Caco-2 (cell line): Measurements from ENCODE around the gene IRAK3. TPM values are rescaled to one million over a fixed set of nuclear protein-coding genes. Genes with fewer than 3 reads are reported as not detected.

Source experiments
- BruUV-seq: library from RNA; stranded (reverse); fragments of 400-500 nt; replicated peaks from 2 replicates; lab custom pipeline; 2021; lab: Mats Ljungman, UMichigan
- CTCF ChIA-PET: fragments of 300-600 bp; sonication (Branson Sonifier 250); formaldehyde crosslinking; loops from one replicate; lab custom pipeline; 2022; ENCODE audit warnings: antibody characterized with exemption; lab: Charles Lee
- POLR2A ChIA-PET: fragments of 300-600 bp; sonication (Branson Sonifier 250); formaldehyde crosslinking; loops from one replicate; lab custom pipeline; 2022; ENCODE audit warnings: antibody characterized with exemption; lab: Charles Lee
- DNase-seq, 2 experiments: peaks; one replicate each; pipeline versions ENCODE4 v3.0.0 to v3.0.0-alpha.2; 2020 to 2022
- H3K27me3 ChIP-seq: replicated peaks from 2 replicates; pipeline ENCODE4 v1.6.0; 2011; ENCODE audit warnings: low read length; ENCODE audit not compliant: control insufficient read depth, insufficient read depth
- H3K36me3 ChIP-seq: 2 replicates; pipeline ENCODE4 v1.5.1; 2011; ENCODE audit warnings: low read length; ENCODE audit not compliant: control insufficient read depth, insufficient read depth
- H3K4me1 ChIP-seq: fragments of 250-450 bp; sonication (Bioruptor Pico); 2 replicates; pipeline ENCODE4 v1.5.1; 2020; ENCODE audit warnings: mild to moderate bottlenecking
- H3K4me3 ChIP-seq: 2 replicates; pipeline ENCODE4 v1.5.1; 2011; ENCODE audit warnings: low read depth, mild to moderate bottlenecking, control low read depth, low read length
- H3K9me3 ChIP-seq: fragments of 250-450 bp; sonication (Bioruptor Pico); 2 replicates; pipeline ENCODE4 v1.5.1; 2020; ENCODE audit warnings: mild to moderate bottlenecking, moderate library complexity
- H3K27ac Mint-ChIP-seq: one replicate; pipeline ENCODE4 v1.8.0; 2022; ENCODE audit warnings: mixed read lengths; ENCODE audit not compliant: unreplicated experiment
- H3K27me3 Mint-ChIP-seq: one replicate; pipeline ENCODE4 v1.8.0; 2022; ENCODE audit warnings: mixed read lengths; ENCODE audit not compliant: insufficient read depth, unreplicated experiment
- H3K36me3 Mint-ChIP-seq: one replicate; pipeline ENCODE4 v1.8.0; 2022; ENCODE audit warnings: mild to moderate bottlenecking, mixed read lengths; ENCODE audit not compliant: insufficient read depth, unreplicated experiment
- H3K4me1 Mint-ChIP-seq: one replicate; pipeline ENCODE4 v1.8.0; 2022; ENCODE audit warnings: low read depth, mixed read lengths; ENCODE audit not compliant: unreplicated experiment
- H3K4me3 Mint-ChIP-seq: one replicate; pipeline ENCODE4 v1.8.0; 2022; ENCODE audit warnings: mild to moderate bottlenecking, moderate library complexity, mixed read lengths; ENCODE audit not compliant: unreplicated experiment
- H3K9me3 Mint-ChIP-seq: one replicate; pipeline ENCODE4 v1.8.0; 2022; ENCODE audit warnings: mixed read lengths; ENCODE audit not compliant: unreplicated experiment
- intact Hi-C: fragments of 100-400 bp; cut with micrococcal nuclease; formaldehyde crosslinking; loops from one replicate; pipeline ENCODE4 v1.10.0; 2022; ENCODE audit not compliant: unreplicated experiment
- total RNA-seq: library from RNA; stranded (reverse); gene quantifications from 2 replicates; pipeline ENCODE4 v1.2.3, GENCODE V29; 2022
- TF ChIP-seq, protein P1 (sequence below), 2 experiments: fragments of 200-600 bp in 1 of 2; IDR thresholded peaks; 1 replicate in 1 of 2; 2 replicates in 1 of 2; pipeline versions ENCODE4 v1.5.1 to v1.8.0; 2011 to 2022; ENCODE audit warnings: antibody characterized with exemption in 1 of 2, control low read depth in 1 of 2, inconsistent platforms in 1 of 2, low read depth in 1 of 2, low read length in 1 of 2, mild to moderate bottlenecking in 1 of 2, moderate library complexity in 1 of 2; ENCODE audit not compliant: insufficient read depth in 1 of 2, severe bottlenecking in 1 of 2, unreplicated experiment in 1 of 2

IRAK3 gene
- total RNA-seq, 1 experiment from 2014 or later, result not detected

- Mint-ChIP-seq H3K4me1 (peaks cover under 1% of the 10 kb centered on the region), H3K9me3 (no peaks in the 10 kb centered on the region), H3K36me3 (peaks cover 2% of the 10 kb centered on the region), H3K4me3 (no peak overlapping the region), H3K27ac (no peak overlapping the region), H3K27me3 (no peaks in the 10 kb centered on the region)
- H3K4me3 ChIP-seq, result no peak overlapping the region
- intact Hi-C loops, result no loop called here
- H3K9me3 ChIP-seq, result 0 out of 2 replicates have a peak, but pooled peaks cover 5% of the 10 kb centered on the region
- no peak for DNase-seq
- TF ChIP-seq, protein P1, sequence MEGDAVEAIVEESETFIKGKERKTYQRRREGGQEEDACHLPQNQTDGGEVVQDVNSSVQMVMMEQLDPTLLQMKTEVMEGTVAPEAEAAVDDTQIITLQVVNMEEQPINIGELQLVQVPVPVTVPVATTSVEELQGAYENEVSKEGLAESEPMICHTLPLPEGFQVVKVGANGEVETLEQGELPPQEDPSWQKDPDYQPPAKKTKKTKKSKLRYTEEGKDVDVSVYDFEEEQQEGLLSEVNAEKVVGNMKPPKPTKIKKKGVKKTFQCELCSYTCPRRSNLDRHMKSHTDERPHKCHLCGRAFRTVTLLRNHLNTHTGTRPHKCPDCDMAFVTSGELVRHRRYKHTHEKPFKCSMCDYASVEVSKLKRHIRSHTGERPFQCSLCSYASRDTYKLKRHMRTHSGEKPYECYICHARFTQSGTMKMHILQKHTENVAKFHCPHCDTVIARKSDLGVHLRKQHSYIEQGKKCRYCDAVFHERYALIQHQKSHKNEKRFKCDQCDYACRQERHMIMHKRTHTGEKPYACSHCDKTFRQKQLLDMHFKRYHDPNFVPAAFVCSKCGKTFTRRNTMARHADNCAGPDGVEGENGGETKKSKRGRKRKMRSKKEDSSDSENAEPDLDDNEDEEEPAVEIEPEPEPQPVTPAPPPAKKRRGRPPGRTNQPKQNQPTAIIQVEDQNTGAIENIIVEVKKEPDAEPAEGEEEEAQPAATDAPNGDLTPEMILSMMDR (IDR thresholded peaks at IDR 0.05; ENCODE audit: insufficient read depth in 1 of 2, low read depth in 1 of 2, low read length in 1 of 2, severe bottlenecking in 1 of 2, unreplicated experiment in 1 of 2), result no peak
- BruUV-seq, result no TSS peak
- no peaks in the 10 kb centered on the region for H3K27me3 ChIP-seq
- POLR2A ChIA-PET, result no interaction called here
- CTCF ChIA-PET, result no interaction called here
- no peaks in the 10 kb centered on the region; the same call in 1 of the 2 replicates for H3K36me3 ChIP-seq
- no peaks in the 10 kb centered on the region for H3K4me1 ChIP-seq
Measured at GRCh38 chr12:66162701-66163100, 26.3 kb upstream of the IRAK3 start.

- Mint-ChIP-seq H3K27me3 (no peaks in the 10 kb centered on the region), H3K27ac (no peak overlapping the region), H3K4me1 (peaks cover 6% of the 10 kb centered on the region), H3K9me3 (no peaks in the 10 kb centered on the region), H3K36me3 (no peaks in the 10 kb centered on the region), H3K4me3 (no peak overlapping the region)
- Histone ChIP-seq H3K36me3 (no peaks in the 10 kb centered on the region; the same call in 1 of the 2 replicates), H3K4me3 (no peak overlapping the region), H3K27me3 (no peaks in the 10 kb centered on the region), H3K9me3 (0 out of 2 replicates have a peak, but pooled peaks cover 5% of the 10 kb centered on the region), H3K4me1 (no peaks in the 10 kb centered on the region)
- no peak for DNase-seq
- no TSS peak for BruUV-seq
- ChIA-PET CTCF (no interaction called here), POLR2A (no interaction called here)
- TF ChIP-seq, protein P1 (IDR thresholded peaks at IDR 0.05; ENCODE audit: insufficient read depth in 1 of 2, low read depth in 1 of 2, low read length in 1 of 2, severe bottlenecking in 1 of 2, unreplicated experiment in 1 of 2), result no peak
- intact Hi-C loops, result no loop called here
Measured at GRCh38 chr12:66163289-66163688, 25.7 kb upstream of the IRAK3 start.

- Mint-ChIP-seq H3K27ac (no peak overlapping the region), H3K36me3 (peaks cover 5% of the 10 kb centered on the region), H3K27me3 (no peaks in the 10 kb centered on the region), H3K9me3 (no peaks in the 10 kb centered on the region), H3K4me3 (no peak overlapping the region), H3K4me1 (peaks cover 15% of the 10 kb centered on the region)
- ChIA-PET POLR2A (no interaction called here), CTCF (no interaction called here)
- no peak for DNase-seq
- intact Hi-C loops, result no loop called here
- no peaks in the 10 kb centered on the region for H3K27me3 ChIP-seq
- no TSS peak for BruUV-seq
- H3K36me3 ChIP-seq, result no peaks in the 10 kb centered on the region
- H3K4me1 ChIP-seq, result no peaks in the 10 kb centered on the region
- H3K4me3 ChIP-seq, result no peak overlapping the region
- TF ChIP-seq, protein P1 (IDR thresholded peaks at IDR 0.05; ENCODE audit: insufficient read depth in 1 of 2, low read depth in 1 of 2, low read length in 1 of 2, severe bottlenecking in 1 of 2, unreplicated experiment in 1 of 2), result no peak
- 0 out of 2 replicates have a peak, but pooled peaks cover 5% of the 10 kb centered on the region for H3K9me3 ChIP-seq
Measured at GRCh38 chr12:66164349-66164821, 24.6 kb upstream of the IRAK3 start.
